ENCODE data around the gene CDC73.
"Not testable (repeated sequence)": the region's sequence is repeated elsewhere in the genome, so short reads cannot be mapped to it uniquely, and the experiment has no call there.

CDC73 gene

DNA sequence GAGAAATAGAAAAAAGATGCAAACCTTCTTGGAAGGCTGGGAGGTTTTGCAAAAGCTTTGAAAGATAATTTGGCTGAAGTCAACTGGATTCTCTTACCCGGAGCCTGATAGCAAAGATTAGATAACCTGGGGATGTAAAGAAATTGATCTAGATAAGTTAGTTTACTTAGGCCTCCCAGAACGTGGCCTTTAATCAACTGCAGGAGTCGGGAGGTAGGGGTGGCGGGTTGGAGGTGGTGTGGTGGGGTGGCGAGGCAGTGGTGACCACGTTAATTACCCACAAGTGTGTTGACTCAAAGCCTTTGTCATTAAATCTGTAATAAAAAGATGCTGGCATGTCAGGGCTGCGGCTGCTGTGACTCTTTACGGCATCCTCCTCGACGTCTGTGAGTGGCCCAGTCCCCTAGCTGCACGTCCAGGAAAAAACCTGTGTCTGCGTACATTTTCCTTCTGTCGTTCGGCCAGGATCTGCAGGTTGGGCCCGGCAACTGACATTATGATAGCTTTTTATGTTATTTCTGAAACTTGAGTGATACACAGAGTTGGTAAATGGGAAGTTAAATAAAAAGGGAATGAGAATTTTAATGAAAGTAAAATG lies 115.6 kb downstream of the CDC73 start:
- no peak for DNase-seq

DNA sequence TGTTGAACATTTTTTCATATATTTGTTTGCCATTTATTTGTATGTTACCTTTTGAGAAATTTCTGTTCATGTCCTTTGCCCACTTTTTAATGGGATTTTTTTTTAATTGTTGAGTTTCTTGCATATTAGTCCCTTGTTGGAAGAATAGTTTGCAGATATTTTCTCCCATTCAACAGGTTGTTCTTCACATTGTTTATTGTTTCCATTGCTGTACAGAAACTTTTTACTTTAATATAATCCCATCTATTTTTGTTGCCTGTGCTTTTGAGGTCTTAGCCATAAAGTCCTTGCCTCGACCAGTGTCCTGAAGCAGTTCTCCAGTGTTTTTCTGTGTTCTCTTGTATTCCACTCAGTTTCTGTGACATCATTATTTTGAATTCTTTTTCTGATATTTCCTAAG lies 118.8 kb downstream of the CDC73 start:
- DNase-seq, result no peak

DNA sequence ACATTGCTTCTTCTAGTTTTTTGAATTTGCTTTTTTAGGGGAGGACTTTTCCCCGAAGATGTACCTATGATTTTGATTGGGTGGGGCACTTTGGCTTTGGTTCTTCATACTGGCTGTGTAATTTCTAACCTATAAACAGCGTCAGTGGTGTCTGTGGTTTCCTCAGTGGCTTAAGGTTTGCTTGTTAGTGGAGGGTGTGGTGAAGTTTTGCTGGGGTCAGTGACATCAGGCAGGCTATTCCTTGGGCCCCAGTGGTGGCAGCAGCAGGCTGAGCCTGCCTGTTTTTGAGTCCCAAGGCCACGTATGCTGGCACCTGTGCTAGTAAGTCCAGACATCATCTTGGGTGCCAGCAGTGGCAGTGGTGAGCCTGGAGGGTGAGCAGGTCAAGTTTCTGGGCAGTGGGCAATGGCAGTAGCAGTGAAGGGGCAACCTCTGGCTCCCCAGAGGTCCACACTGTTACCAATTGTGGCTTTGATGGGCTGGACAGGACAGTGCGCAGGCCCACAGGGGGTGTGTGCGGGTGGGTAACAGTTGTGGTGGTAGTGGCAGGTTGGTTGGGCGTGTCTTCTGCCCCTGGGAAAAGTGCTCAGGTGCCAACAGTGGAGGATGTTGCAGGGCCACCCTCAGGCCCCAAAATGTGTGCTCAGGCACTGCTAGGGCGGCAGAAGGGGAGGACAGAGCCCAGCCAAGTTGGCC lies 119.4 kb downstream of the CDC73 start:
- DNase-seq, result no peak

DNA sequence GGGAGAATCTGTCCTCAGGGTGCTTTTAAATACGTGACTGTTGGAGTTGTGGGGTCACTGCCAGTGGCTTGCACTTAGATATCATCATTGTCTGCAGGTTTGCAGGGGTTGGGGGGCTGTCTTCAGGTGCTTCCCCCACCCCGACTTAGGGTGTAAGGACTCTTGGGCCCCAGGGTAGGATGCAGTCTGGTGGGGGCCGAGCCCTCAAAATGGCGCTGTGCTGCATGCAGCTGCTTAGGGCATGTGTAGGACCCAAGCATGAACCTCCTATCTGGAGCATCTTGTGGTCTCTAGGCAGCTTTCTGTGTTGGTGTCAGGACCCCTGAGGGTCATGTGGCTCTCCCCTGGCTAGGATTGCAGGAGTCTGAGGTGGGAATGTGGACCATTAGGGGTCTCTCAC lies 120.2 kb downstream of the CDC73 start:
- DNase-seq, result no peak

DNA sequence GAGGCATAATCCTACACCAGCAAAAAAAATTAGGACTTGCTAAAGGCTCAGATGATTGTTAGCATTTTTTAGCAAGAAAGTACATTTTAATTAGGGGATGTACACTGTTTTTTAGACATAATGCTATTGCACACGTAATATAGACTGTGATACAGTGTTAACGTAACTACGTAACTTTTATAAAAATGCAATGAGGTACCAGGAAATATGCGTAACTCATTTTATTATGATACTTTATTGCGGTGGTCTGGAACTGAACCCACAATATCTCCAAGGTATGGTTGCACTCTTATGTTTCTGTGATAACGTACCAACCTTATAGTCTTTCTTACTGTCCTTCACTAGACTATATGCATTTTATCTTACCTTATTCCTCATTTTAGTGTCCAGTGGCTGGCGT lies 127.4 kb downstream of the CDC73 start:
- DNase-seq, result no peak

DNA sequence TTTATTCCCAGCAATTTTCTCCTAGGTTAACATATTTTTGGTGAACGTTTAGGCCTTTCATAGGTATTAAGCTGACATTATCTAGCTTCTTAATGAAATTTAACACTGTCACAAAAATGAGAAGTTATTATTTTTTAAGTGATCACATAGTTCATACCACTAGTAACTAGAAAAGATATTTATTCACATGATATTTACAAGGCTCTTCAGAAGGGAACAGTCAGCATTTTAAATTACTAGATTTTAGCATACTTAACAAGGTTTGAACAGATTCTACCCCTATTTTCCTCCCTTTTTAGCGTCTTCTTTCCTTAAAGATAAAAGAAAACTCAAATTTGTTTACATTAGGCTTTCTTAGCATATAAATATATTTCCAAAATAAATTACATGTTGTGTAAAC lies 130.1 kb downstream of the CDC73 start:
- DNase-seq, result no peak

DNA sequence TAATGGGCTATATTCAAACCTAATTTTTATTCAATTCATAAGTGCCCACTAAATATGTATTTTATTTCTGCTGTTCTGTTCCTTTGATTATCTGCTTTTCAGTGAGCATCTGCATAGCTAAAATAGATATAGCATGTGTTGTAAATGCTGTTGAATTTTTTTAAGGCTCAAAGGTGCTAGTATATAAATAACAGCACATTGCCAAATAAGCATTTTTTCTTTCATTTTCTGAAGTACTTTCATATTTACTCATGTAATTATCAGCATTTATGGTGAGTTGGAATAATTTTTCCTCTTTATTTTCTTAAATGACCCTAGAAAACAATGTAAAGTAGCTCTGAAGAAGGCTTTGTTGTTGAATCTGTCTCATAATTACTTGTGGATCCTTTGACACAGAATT lies 134.2 kb downstream of the CDC73 start:
- DNase-seq, result no peak

DNA sequence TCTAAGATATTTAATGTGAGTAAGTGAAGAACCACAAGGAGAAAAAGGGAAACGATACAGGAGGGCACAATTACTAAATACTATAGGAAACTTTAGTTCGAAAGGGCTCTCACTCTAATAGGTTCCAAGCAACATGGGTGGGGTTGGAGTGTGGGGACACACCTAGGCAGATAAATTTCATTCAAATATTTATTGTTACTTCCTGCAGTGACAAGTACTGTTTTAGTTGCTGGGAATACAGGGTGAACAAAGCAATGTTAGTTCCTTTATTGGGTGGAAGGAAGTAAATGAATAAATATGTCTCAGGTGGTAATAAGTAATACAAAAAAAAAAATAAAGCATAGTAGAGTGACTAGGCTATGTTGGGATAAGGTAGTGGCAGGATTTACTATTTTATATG lies 137.8 kb downstream of the CDC73 start:
- DNase-seq, result no peak

DNA sequence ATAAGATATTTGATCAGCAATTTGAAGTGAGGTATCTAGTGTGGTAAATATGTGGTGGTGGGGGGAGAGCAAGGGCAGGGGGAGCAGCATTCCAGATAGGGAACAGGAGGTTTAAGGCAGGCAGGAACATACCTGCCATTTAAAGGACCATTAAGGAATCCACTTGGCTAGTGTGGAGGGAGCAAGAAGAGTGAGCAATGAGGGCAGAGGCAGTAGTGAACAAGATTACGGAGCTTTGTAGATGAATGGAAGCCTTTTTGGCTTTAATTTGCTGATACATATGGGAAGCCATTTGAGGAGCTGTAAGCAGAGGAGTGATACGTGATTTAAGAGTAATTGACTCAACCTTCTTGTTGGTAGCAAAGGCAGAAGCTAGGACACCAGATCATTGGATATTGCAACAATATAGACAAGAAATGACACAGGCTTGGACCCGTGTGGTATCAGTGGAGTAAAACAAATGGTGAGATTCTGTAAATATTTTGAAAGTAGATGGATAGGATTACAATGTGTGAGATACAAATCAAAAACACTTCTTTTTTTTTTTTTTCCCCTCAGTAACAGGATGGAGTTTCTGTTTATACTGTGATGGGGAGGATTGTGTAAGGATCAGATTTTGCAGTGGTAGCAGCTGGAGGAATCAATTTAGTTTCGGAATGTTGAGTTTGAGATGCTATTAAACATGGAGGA lies 138.4 kb downstream of the CDC73 start:
- DNase-seq, result no peak

DNA sequence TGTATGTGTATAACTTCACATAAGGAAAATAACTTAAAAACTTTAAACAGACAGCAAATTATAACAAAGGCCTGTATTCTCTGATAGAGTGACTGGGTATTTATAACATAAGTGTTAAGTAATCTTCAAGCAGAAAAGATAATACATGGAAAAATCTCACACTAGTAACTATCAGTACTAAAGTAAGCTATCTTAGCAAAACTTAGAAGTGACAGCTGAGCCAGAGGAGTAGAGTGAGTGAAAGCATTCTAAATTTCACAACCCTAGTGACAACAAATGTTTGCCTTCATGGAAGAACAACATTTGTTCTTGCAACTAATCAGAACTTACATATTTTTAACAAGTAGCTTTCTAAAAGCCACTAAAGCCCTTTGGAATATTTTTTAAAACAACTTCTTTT lies 139.1 kb downstream of the CDC73 start:
- no peak for DNase-seq

DNA sequence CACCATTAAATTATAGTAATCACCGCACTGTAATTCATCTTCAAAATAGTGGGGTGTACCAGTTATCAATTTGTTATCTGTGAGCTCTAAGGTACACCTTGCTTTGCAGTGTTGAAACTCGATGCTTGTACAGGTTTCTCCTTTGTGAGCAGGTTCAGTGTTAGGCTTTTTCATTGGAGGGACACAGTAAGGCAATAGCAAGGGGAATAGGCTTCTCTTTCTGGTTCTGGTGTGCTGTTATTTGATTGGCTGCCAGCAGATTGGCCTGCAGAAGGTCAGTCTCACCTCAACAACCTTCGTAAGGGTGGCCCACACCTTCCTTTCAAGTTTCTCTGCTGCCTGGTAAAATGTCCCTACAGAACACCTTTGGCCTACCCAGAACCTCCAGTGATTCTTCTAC lies 140.8 kb downstream of the CDC73 start:
- DNase-seq, result no peak

DNA sequence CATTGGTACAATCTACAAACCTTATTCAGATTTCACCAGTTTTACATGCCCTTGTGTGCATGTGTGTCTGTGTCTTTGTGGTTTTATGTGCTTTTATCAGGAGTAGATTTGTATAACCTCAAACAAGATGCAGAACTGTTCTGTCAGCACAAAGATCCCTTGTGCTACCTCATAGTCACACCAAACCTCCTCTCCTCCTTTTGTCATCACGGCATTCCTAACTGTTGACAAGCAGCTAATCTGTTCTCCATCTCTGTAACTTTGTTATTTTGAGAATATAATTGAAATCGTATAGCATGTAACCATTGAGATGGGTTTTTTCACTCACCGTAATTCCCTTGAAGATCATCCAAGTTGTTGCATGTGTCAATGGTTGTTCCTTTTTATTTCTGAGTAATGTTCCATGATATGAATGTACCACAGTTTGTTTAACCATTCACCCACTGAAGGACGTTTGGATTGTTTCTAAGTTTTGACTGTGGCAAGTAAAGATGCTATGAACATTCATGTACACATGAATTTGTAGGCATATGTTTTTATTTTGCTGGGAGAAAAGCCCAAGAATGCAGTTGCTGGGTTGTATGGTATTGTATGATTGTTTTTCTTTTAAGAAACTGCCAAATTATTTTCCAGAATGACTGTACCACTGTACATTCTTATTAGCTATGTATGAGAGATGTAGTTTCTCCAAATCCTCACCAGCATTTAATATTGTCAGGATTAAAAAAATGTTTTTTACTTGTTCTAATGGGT lies 142.7 kb downstream of the CDC73 start:
- no peak for DNase-seq

DNA sequence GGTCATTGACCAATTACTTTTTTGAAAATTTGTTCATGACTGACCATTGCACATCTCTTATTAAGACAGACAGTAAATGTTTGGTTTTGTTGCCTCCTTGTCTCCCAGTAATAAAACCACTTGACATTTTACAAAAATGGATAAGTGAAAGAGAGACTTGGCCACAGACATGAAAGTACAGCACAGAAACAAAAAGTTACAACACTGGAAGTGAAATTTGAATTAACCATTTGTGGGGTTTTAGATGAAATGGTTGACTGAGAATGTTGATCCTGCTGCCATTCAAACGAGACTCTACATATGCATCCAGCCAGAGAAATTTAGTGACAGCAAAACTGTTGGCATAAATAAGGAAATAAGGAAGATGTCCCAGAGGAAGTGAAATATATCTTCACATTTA lies 143.9 kb downstream of the CDC73 start:
- no peak for DNase-seq

DNA sequence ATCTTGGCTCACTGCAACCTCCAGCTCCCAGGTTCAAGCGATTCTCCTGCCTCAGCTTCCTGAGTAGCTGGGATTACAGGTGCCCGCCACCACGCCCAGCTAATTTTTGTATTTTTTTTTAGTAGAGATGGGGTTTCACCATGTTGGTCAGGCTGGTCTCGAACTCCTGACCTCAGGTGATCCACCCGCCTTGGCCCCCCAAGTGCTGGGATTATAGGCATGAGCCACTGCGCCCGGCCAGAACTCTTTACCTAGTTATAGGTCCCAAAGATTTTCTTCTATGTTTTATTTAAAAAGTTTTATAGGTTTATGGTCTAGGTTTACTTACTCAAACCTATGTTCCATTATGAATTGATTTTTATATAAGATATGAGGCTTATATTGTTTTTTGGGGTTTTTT lies 145.0 kb downstream of the CDC73 start:
- DNase-seq, result not testable (repeated sequence)

DNA sequence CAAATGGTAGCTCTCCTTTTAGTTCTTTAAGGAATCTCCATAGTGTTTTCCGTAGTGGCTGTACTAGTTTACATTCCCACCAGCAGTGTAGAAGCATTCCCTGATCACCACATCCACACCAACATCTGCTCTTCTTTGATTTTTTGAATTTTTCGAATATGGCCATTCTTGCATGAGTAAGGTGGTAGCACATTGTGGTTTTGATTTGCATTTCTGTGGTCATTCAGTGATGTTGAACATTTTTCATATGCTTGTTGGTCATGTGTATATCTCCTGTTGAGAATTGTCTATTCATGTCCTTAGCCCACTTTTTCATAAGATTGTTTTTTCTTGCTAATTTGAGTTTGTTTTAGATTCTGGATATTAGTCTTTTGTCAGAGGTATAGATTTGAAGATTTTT lies 149.2 kb downstream of the CDC73 start:
- DNase-seq, result no peak

DNA sequence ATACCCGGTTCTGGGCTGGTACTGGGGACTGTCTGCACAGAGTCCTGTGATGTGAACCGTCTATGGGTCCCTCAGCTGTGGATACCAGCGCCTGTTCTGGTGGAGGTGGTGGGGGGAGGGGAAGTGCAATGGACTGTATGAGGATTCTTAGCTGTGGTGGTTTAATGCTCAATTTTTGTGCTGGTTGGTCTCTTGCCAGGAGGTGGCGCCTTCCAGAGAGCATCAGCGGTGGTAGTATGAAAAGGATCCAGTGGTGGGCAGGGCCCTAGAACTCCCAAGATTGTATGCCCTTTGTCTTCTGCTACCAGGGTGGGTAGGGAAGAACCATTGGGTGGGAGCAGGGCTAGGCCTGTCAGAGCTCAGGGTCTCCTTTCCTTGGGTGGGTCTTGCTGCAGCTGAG lies 153.9 kb downstream of the CDC73 start:
- no peak for DNase-seq

DNA sequence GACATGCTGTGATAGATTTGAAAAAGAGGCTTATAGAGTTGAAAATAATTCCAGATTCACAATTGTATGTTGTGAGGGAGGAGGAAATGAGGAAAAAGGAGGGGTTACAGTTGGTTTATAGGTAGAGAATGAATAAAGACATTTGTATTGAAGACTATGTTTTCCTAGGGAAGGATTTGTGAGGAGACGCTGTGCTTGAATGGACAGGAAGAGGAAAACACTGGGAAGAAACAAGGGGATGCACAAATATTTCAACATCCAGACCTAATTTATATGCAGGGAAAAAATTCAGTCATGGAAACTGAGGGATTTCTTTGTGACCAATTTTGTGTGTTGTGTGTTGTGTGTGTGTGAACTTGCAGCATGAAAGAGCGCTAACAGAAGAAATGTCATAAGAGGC lies 157.1 kb downstream of the CDC73 start:
- DNase-seq, result no peak

DNA sequence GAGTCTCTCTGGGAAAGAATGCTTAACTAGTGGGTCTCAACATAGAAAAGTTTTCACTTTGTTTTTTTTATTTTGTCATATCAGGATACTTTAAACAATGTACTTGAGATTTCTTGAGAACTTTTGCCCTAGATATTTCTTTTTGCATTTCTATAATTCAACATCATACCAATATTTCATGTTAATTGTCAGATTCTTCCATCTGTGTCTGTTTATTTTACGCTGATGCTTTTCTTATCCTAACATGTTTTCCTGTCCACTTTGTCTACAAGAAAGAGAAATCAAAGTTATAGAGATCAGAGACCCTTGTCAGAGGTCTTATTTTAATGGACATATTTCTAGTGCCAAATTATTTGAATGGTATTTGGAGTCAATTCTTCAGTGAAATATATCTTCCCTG lies 160.1 kb downstream of the CDC73 start:
- no peak for DNase-seq

DNA sequence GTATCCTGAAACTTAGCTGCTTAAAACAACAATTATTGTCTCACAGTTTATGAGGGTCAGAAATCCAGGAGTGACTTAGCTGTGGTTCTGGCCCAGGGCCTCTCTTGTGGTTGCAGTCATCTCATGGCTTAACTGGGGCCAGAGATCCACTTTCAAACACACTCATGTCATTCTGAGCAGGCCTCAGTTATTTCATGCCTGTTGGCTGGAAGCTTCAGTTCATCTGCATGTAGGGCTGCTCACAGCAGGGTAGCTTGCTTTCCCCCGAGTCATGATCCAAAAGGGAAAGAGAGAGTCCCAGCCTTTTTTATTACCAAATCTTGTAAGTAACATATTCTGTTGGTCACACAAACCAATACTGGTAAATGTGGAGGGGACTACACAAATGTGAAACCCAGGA lies 161.2 kb downstream of the CDC73 start:
- no peak for DNase-seq

DNA sequence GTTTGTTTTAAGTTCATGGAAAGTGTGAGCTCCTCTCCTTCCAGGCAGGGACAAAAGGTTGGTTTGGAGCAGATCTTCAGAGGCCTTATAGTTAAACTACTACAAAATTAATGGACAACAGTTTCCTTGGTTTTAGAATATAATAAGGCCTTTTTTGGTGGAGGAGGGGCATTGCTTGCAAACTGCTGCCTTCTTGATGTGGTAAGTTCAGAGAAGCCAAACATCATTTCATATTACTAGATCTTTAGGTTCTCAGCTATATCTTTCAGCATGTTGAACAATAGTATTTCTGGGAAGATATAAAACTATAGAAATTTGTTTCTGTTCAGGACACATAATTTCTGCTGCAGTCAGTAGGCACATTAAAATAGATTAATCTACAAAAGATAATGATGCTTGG lies 162.4 kb downstream of the CDC73 start:
- no peak for DNase-seq

DNA sequence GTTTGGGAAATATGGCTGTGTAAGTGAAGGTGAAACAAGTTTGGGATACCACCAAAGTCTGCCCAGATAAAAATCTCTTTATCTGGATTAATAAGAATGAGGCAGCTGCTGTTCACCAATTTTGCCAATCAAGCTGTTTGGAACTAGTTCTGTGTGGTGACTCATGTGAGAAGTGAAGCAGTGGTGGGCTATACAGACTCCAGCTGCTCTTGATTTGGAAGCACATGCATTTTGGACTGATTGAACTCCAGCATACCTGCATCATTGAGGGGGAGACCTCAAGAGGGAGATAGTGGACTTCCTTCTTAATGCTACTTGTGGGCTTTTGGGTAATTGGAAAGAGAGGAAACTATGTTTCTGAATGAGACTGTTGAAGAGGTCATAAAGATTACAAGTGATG lies 163.8 kb downstream of the CDC73 start:
- DNase-seq, result no peak

DNA sequence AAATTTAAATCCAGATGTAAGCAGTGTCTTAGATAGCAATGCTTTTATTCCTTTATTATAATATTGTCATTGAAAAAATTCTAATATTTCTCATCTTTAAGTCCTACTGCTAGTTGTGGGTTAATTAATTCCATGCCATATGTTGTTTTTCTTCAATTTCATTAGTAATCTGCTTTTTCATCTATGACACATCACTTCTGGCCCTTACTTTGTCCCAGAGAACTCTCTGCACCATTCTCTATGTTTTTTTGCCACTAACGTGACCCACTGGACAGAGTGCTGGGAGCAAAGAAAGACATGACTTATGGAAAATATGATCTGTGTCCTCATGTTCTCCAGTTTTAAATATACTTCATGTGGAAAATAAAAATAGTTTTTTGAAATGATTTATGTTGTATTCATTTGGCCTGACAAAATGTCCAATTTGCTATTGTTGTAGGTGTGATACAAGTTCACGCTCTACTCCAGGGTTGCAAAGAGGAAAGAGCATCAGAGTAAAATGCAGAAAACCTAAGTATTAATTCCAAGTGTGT lies 166.8 kb downstream of the CDC73 start:
- not testable (repeated sequence) for DNase-seq

DNA sequence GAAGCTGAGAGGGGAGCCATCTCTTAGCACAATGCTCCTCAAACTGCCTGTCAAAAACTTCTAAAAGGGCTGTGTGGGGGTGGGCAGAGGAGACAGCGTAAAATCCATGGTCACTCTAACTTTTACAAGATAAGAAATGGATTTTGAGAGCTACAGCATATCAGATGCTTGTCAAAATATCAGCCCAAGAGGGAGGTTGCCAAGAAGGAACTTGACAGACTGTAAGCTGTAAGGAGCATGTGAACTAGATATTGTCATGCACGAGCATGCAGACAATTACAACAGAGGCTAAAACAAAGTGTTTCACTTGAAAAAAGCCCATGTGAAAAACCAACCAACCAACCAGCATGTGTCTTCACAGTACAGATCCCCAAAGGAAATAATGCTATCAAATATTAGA lies 171.9 kb downstream of the CDC73 start:
- DNase-seq, result no peak

DNA sequence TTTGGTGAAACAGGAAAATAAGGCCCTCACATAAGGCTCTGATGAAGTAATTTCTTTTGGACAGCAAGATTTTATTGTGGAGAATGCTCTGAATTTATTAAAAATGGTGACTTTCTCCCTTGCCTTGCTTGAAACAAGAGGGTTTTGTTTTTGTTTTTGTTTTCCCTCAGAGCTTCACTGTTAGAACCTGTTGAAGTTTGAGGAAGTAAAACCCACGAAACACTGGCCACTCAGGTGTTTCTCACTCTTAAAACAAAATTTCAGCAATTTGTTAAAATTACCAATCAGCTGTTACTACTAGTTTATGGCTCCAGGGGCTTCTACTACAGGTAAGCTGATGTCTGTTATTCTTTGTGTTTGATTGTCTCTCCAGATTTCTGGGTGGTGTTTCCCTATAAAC lies 177.2 kb downstream of the CDC73 start:
- DNase-seq, result no peak

All from right forelimb (tissue), 1 donor.